GM23338 (cell line): ENCODE data around the gene CDCP1. TPM values are rescaled to one million over a fixed set of nuclear protein-coding genes. Genes with fewer than 3 reads are reported as not detected.

ENCODE experiments used
- ATAC-seq: fragments of 200-7000 bp; cut with Tn5 transposase; 3 replicates; pipeline ENCODE4 v1.9.1; 2020
- DNase-seq: peaks from one replicate; pipeline ENCODE4 v3.0.0-alpha.2; 2015; ENCODE audit warnings: low spot score
- H2AFZ ChIP-seq: fragments of 200-600 bp; sonication (generic); 2 replicates; pipeline ENCODE4 v1.8.0; 2016; ENCODE audit warnings: antibody characterized with exemption, mild to moderate bottlenecking, moderate library complexity
- H3F3A ChIP-seq: fragments of 200-600 bp; sonication (generic); replicated peaks from 2 replicates; pipeline ENCODE4 v1.8.0; 2017; ENCODE audit warnings: antibody characterized with exemption, mixed run types, low read depth
- H3K27ac ChIP-seq: fragments of 200-600 bp; sonication (generic); 2 replicates; pipeline ENCODE4 v1.6.1; 2016; ENCODE audit warnings: low read depth
- H3K27me3 ChIP-seq: fragments of 200-600 bp; sonication (generic); 2 replicates; pipeline ENCODE4 v1.8.0; 2016; ENCODE audit warnings: mild to moderate bottlenecking, mixed run types, moderate library complexity; ENCODE audit not compliant: insufficient read depth
- H3K36me3 ChIP-seq: fragments of 200-600 bp; sonication (generic); 2 replicates; pipeline ENCODE4 v1.8.0; 2016; ENCODE audit warnings: mild to moderate bottlenecking; ENCODE audit not compliant: insufficient read depth
- H3K4me1 ChIP-seq: fragments of 200-600 bp; sonication (generic); 2 replicates; pipeline ENCODE4 v1.8.0; 2016; ENCODE audit warnings: mild to moderate bottlenecking, moderate library complexity; ENCODE audit not compliant: insufficient read depth
- H3K4me2 ChIP-seq: fragments of 200-600 bp; sonication (generic); 2 replicates; pipeline ENCODE4 v1.7.1; 2017; ENCODE audit warnings: mixed run types
- H3K4me3 ChIP-seq: fragments of 200-600 bp; sonication (generic); 2 replicates; pipeline ENCODE4 v1.6.1; 2016; ENCODE audit warnings: mixed run types
- H3K79me2 ChIP-seq: fragments of 200-600 bp; sonication (generic); replicated peaks from 2 replicates; pipeline ENCODE4 v1.8.0; 2017; ENCODE audit warnings: mild to moderate bottlenecking; ENCODE audit not compliant: insufficient read depth
- H3K9me2 ChIP-seq: fragments of 200-600 bp; sonication (generic); 2 replicates; pipeline ENCODE4 v1.8.0; 2017; ENCODE audit not compliant: insufficient read depth
- H4K20me1 ChIP-seq: fragments of 200-600 bp; sonication (generic); replicated peaks from 2 replicates; pipeline ENCODE4 v1.8.0; 2017; ENCODE audit warnings: mild to moderate bottlenecking; ENCODE audit not compliant: insufficient read depth
- H3K27ac Mint-ChIP-seq: 2 replicates; pipeline ENCODE4 v1.8.0; 2020; ENCODE audit warnings: inconsistent platforms, mild to moderate bottlenecking, moderate library complexity, mixed read lengths
- H3K27me3 Mint-ChIP-seq: 3 replicates; pipeline ENCODE4 v1.8.0; 2022; ENCODE audit warnings: low read depth, mild to moderate bottlenecking, moderate library complexity, mixed read lengths, inconsistent platforms; ENCODE audit not compliant: insufficient read depth, poor library complexity
- H3K36me3 Mint-ChIP-seq: 3 replicates; pipeline ENCODE4 v1.8.0; 2021; ENCODE audit warnings: low read depth, mild to moderate bottlenecking, inconsistent platforms, moderate library complexity, mixed read lengths
- H3K4me1 Mint-ChIP-seq: 3 replicates; pipeline ENCODE4 v1.8.0; 2020; ENCODE audit warnings: mild to moderate bottlenecking, inconsistent platforms, mixed read lengths
- H3K4me3 Mint-ChIP-seq: 3 replicates; pipeline ENCODE4 v1.8.0; 2021; ENCODE audit warnings: moderate library complexity, mild to moderate bottlenecking, inconsistent platforms, mixed read lengths
- H3K9me3 Mint-ChIP-seq: 3 replicates; pipeline ENCODE4 v1.8.0; 2020; ENCODE audit warnings: moderate library complexity, mild to moderate bottlenecking, inconsistent platforms, mixed read lengths
- CREB1 ChIP-seq: fragments of 250-450 bp; sonication (Bioruptor Pico); IDR thresholded peaks from 2 replicates; pipeline ENCODE4 v1.5.0; 2020; ENCODE audit warnings: low read depth, mild to moderate bottlenecking, moderate library complexity
- EZH2 ChIP-seq: fragments of 200-600 bp; sonication (generic); IDR thresholded peaks from one replicate; pipeline ENCODE4 v1.8.0; 2017; ENCODE audit warnings: antibody characterized with exemption, mild to moderate bottlenecking, low read depth; ENCODE audit not compliant: unreplicated experiment
- EZH2phosphoT487 ChIP-seq: fragments of 200-600 bp; sonication (generic); IDR thresholded peaks from one replicate; pipeline ENCODE4 v1.8.1; 2018; ENCODE audit warnings: antibody characterized with exemption; ENCODE audit not compliant: unreplicated experiment
- JUNB ChIP-seq: IDR thresholded peaks from one replicate; pipeline ENCODE4 v1.6.1; 2016; ENCODE audit warnings: antibody characterized with exemption; ENCODE audit not compliant: unreplicated experiment
- NANOG ChIP-seq: IDR thresholded peaks from 2 replicates; pipeline ENCODE4 v1.6.1; 2016; ENCODE audit warnings: antibody characterized with exemption, borderline replicate concordance
- POLR2AphosphoS5 ChIP-seq: IDR thresholded peaks from 2 replicates; pipeline ENCODE4 v1.6.1; 2016; ENCODE audit warnings: antibody characterized with exemption, low read depth
- REST ChIP-seq: IDR thresholded peaks from one replicate; pipeline ENCODE4 v1.6.1; 2018; ENCODE audit warnings: antibody characterized with exemption; ENCODE audit not compliant: unreplicated experiment
- STAT1 ChIP-seq: IDR thresholded peaks from one replicate; pipeline ENCODE4 v1.6.1; 2016; ENCODE audit warnings: antibody characterized with exemption; ENCODE audit not compliant: unreplicated experiment
- ZNF114 ChIP-seq: fragments of 250-450 bp; sonication (Bioruptor Pico); IDR thresholded peaks from 2 replicates; pipeline ENCODE4 v1.5.0; 2020; ENCODE audit warnings: mild to moderate bottlenecking, moderate library complexity
- polyA plus RNA-seq: library from polyadenylated mRNA; unstranded; fragments of >200 nt; fragmentation: Nextera tagmentation; extraction: Ambion mirVana; gene quantifications from 2 replicates; pipeline ENCODE4 v1.2.1, GENCODE V29; 2016
- total RNA-seq: library from RNA; depleted of rRNA; stranded (reverse); fragments of >200 nt; shearing (Covaris generic); gene quantifications from 2 replicates; pipeline ENCODE4 v1.2.3, GENCODE V29; 2014
- TF ChIP-seq, protein P1 (sequence below): fragments of 250-450 bp; sonication (Bioruptor Pico); IDR thresholded peaks from 2 replicates; pipeline ENCODE4 v1.5.0; 2020; ENCODE audit warnings: mild to moderate bottlenecking, moderate library complexity

The CDCP1 gene
- total and polyA plus RNA-seq, 2 experiments from 2014 or later, result 7.7 to 20.1 TPM

- TF ChIP-seq CREB1 (no peak), ZNF114 (no peak), POLR2AphosphoS5 (no peak), REST (no peak), STAT1 (no peak)
- H2AFZ ChIP-seq, result no peak overlapping the region
- no peak for DNase-seq
- no peak overlapping the region for H3K4me2 ChIP-seq
- no peaks in the 10 kb centered on the region for H3K27me3 ChIP-seq
- Mint-ChIP-seq H3K4me3 (no peak overlapping the region), H3K36me3 (peaks cover 45% of the 10 kb centered on the region), H3K27me3 (peaks cover 5% of the 10 kb centered on the region), H3K4me1 (no peaks in the 10 kb centered on the region; the same call in 2 of the 3 replicates), H3K9me3 (no peaks in the 10 kb centered on the region), H3K27ac (no peak overlapping the region)
- H3K27ac ChIP-seq, result no peak overlapping the region
- H3F3A ChIP-seq, result no peaks in the 10 kb centered on the region
- no peak overlapping the region for H3K4me3 ChIP-seq
- H3K4me1 ChIP-seq, result no peaks in the 10 kb centered on the region
- ATAC-seq, result no peak
- H3K36me3 ChIP-seq, result peaks cover 10% of the 10 kb centered on the region
- H4K20me1 ChIP-seq, result no peaks in the 10 kb centered on the region
- H3K9me2 ChIP-seq, result no peaks in the 10 kb centered on the region
- no peaks in the 10 kb centered on the region for H3K79me2 ChIP-seq
Observed at GRCh38 chr3:45087155-45087554, 59.0 kb downstream of the CDCP1 start.

GRCh38 chr3:45084820-45085816 is 61.1 kb downstream of the CDCP1 start:
- Histone ChIP-seq H2AFZ (no peak overlapping the region), H3K4me1 (no peaks in the 10 kb centered on the region), H3K27me3 (no peaks in the 10 kb centered on the region), H3F3A (no peaks in the 10 kb centered on the region), H4K20me1 (no peaks in the 10 kb centered on the region), H3K4me3 (no peak overlapping the region), H3K9me2 (peaks cover 3% of the 10 kb centered on the region; the same call in 1 of the 2 replicates), H3K36me3 (peaks cover 3% of the 10 kb centered on the region; the same call in 1 of the 2 replicates), H3K4me2 (no peak overlapping the region), H3K27ac (no peak overlapping the region), H3K79me2 (no peaks in the 10 kb centered on the region)
- no peak for DNase-seq
- no peak for ATAC-seq
- Mint-ChIP-seq H3K4me1 (no peaks in the 10 kb centered on the region; the same call in 2 of the 3 replicates), H3K4me3 (no peak overlapping the region), H3K27ac (no peak overlapping the region), H3K36me3 (peaks cover 28% of the 10 kb centered on the region), H3K9me3 (no peaks in the 10 kb centered on the region; the same call in 2 of the 3 replicates), H3K27me3 (peaks cover 5% of the 10 kb centered on the region)
- TF ChIP-seq EZH2phosphoT487 (no peak), NANOG (no peak), ZNF114 (no peak), CREB1 (no peak), JUNB (no peak), EZH2 (no peak)
- TF ChIP-seq, protein P1, sequence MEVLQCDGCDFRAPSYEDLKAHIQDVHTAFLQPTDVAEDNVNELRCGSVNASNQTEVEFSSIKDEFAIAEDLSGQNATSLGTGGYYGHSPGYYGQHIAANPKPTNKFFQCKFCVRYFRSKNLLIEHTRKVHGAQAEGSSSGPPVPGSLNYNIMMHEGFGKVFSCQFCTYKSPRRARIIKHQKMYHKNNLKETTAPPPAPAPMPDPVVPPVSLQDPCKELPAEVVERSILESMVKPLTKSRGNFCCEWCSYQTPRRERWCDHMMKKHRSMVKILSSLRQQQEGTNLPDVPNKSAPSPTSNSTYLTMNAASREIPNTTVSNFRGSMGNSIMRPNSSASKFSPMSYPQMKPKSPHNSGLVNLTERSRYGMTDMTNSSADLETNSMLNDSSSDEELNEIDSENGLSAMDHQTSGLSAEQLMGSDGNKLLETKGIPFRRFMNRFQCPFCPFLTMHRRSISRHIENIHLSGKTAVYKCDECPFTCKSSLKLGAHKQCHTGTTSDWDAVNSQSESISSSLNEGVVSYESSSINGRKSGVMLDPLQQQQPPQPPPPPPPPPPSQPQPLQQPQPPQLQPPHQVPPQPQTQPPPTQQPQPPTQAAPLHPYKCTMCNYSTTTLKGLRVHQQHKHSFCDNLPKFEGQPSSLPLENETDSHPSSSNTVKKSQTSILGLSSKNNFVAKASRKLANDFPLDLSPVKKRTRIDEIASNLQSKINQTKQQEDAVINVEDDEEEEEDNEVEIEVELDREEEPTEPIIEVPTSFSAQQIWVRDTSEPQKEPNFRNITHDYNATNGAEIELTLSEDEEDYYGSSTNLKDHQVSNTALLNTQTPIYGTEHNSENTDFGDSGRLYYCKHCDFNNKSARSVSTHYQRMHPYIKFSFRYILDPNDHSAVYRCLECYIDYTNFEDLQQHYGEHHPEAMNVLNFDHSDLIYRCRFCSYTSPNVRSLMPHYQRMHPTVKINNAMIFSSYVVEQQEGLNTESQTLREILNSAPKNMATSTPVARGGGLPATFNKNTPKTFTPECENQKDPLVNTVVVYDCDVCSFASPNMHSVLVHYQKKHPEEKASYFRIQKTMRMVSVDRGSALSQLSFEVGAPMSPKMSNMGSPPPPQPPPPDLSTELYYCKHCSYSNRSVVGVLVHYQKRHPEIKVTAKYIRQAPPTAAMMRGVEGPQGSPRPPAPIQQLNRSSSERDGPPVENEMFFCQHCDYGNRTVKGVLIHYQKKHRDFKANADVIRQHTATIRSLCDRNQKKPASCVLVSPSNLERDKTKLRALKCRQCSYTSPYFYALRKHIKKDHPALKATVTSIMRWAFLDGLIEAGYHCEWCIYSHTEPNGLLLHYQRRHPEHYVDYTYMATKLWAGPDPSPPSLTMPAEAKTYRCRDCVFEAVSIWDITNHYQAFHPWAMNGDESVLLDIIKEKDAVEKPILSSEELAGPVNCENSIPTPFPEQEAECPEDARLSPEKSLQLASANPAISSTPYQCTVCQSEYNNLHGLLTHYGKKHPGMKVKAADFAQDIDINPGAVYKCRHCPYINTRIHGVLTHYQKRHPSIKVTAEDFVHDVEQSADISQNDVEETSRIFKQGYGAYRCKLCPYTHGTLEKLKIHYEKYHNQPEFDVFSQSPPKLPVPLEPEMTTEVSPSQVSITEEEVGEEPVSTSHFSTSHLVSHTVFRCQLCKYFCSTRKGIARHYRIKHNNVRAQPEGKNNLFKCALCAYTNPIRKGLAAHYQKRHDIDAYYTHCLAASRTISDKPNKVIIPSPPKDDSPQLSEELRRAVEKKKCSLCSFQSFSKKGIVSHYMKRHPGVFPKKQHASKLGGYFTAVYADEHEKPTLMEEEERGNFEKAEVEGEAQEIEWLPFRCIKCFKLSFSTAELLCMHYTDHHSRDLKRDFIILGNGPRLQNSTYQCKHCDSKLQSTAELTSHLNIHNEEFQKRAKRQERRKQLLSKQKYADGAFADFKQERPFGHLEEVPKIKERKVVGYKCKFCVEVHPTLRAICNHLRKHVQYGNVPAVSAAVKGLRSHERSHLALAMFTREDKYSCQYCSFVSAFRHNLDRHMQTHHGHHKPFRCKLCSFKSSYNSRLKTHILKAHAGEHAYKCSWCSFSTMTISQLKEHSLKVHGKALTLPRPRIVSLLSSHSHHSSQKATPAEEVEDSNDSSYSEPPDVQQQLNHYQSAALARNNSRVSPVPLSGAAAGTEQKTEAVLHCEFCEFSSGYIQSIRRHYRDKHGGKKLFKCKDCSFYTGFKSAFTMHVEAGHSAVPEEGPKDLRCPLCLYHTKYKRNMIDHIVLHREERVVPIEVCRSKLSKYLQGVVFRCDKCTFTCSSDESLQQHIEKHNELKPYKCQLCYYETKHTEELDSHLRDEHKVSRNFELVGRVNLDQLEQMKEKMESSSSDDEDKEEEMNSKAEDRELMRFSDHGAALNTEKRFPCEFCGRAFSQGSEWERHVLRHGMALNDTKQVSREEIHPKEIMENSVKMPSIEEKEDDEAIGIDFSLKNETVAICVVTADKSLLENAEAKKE (CRISPR knock-in tag), result no peak
